GM12891 (cell line): ENCODE results near the gene MIPOL1.

Experiments
- DNase-seq: peaks from one replicate; pipeline ENCODE4 v3.0.0; 2011; ENCODE audit warnings: low spot score; ENCODE audit not compliant: insufficient read length
- FAIRE-seq: peaks from 2 replicates; lab custom pipeline; 2011; peaks lifted over from hg19 to GRCh38; lab: Jason Lieb, UNC
- PAX5 ChIP-seq: IDR thresholded peaks from 2 replicates; pipeline ENCODE4 v1.6.1; 2011; ENCODE audit warnings: low read length, moderate library complexity, mild to moderate bottlenecking; ENCODE audit not compliant: insufficient read depth, severe bottlenecking
- POLR2A ChIP-seq: IDR thresholded peaks from 2 replicates; pipeline ENCODE4 v1.6.1; 2011; ENCODE audit warnings: low read depth, low read length, control low read depth
- POLR2AphosphoS5 ChIP-seq: IDR thresholded peaks from 2 replicates; pipeline ENCODE4 v1.6.1; 2011; ENCODE audit warnings: low read depth, low read length, control low read depth
- POU2F2 ChIP-seq: IDR thresholded peaks from 2 replicates; pipeline ENCODE4 v1.6.1; 2011; ENCODE audit warnings: low read depth, mild to moderate bottlenecking, control low read depth, low read length, moderate library complexity
- SPI1 ChIP-seq: IDR thresholded peaks from 2 replicates; pipeline ENCODE4 v1.6.1; 2011; ENCODE audit warnings: low read depth, low read length, control low read depth
- TAF1 ChIP-seq: IDR thresholded peaks from 2 replicates; pipeline ENCODE4 v1.6.1; 2011; ENCODE audit warnings: low read depth, low read length, control low read depth

Gene MIPOL1

DNA sequence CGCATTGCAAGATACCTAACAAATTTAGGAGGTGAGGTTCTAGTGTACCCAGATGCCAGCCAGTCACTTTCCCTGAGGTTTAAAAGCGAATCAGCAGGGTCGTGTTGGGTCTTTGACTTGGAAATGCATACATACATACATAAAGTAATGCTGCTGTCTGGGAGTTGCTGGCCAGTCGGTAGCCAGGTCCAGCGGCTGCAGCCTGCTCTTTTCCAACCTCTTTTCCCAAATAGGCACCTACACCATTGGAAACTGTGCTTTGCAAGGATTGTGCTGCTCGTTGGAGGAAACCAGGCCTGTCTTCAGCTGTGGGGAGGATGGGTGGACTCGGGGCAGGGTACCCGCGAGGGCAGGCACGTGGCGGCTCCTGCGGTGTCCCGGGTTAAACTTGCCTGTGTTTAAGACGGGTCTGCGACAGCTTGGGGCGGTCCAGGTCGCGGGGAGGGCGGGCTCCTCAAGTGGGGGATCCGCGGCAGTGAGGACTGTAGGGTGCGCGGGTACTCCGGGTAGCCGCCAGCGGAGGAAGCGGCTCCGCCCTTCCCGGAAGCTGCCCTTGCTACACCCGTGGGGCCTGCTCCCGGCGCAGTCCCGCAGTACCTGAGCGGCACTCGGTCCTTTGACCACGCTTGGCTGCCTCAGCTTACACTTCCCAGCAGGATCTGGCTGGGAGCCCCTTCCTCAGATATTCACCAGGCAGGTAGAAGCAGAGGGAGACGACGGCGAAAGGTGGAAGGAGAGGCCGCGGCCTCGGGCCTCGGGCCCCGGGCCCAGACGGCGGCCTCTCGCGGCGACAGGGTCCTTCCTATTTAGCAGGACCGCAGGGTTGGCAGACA lies 400.4 kb downstream of the MIPOL1 start:
- FAIRE-seq, result no peak
- DNase-seq, result no peak
- TF ChIP-seq PAX5, result no peak
- no peak for TF ChIP-seq POLR2A
- TF ChIP-seq POU2F2, result no peak
- TF ChIP-seq TAF1, result no peak
- TF ChIP-seq POLR2AphosphoS5, result no peak
- TF ChIP-seq SPI1, result no peak

DNA sequence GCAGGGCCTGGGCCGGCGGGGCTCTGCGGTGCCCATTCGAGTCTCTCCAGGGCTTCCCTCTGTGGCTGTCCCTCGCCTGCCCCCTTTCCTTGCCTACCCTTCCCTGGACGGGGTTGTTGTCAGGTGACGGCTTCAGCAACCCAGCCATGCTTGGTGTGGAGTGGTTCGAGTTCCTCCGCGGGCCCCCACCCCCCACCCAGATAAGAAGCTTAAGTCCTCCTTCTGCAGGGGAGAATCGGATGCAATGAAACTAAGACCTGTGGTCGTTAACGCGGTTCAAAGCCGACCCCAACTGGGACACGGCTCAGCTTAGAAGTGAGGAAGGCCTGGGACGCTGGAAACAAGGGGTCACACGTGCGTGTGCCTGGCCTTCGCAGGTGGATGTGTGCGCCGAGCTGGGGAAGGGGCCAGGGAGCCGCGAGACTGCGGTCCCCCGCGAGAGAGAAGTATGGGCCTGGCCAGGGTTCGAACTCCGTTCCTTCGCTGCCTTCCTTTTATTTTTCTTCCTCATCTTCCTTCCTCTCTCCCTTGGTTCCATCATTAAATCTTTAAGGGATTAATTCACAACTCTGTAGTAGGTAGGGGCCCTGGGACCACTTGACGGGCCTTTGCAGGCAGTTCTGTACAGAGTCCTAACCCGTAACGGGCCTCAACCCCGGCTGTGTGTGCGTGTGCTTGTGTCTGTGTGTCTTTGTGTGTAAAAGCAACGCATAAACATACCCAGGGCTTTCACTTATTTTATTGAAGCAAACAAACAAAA lies 401.2 kb downstream of the MIPOL1 start:
- TF ChIP-seq TAF1, result no peak
- TF ChIP-seq POLR2A, result no peak
- no peak for TF ChIP-seq POU2F2
- TF ChIP-seq SPI1, result no peak
- no peak for TF ChIP-seq POLR2AphosphoS5
- TF ChIP-seq PAX5, result no peak
- DNase-seq (no peak), FAIRE-seq (no peak)

DNA sequence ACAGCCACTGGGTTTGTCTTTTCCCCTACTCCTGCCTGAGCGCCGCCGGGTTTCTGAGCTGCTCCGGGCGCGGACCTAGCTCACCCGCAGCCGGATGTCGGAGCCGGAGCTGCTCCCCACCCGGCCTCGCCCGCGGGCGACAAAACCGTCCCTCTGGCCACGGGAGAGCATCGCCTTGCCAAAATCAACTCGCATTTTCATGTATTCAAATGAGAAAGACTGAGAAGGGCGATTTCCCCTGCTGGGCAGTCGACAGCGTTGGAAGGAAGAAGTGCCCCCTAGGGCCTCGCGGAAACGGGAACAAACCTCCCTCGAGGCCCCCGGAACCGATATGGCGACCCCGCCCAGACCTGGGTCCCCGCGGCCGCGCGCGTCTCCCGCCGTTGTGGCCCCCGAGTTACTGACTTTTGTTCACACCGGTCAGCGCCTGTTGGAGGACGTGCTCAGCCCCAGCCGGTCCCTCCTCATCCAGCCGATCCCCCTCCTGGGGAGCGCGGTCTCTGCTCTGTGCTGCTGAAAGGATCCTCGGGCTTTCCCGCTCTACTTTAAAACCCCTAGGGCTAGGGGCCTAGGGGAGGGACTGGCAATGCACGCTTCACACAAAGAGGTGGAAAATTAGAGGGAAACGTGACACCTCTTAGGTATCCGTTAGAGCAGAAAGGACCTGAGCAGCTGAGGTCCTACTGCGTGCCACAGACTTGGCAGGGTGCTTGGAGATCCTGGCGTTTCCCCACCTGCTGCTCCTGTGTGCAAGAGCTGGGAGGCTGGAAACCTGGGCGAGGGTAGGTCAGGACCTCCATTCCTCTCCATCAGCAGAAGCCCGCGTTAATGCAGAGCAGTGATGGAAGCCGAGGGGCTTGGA lies 402.0 kb downstream of the MIPOL1 start:
- FAIRE-seq (no peak), DNase-seq (no peak)
- TF ChIP-seq PAX5 (no peak), TAF1 (no peak), POU2F2 (no peak), SPI1 (no peak), POLR2A (no peak), POLR2AphosphoS5 (no peak)

DNA sequence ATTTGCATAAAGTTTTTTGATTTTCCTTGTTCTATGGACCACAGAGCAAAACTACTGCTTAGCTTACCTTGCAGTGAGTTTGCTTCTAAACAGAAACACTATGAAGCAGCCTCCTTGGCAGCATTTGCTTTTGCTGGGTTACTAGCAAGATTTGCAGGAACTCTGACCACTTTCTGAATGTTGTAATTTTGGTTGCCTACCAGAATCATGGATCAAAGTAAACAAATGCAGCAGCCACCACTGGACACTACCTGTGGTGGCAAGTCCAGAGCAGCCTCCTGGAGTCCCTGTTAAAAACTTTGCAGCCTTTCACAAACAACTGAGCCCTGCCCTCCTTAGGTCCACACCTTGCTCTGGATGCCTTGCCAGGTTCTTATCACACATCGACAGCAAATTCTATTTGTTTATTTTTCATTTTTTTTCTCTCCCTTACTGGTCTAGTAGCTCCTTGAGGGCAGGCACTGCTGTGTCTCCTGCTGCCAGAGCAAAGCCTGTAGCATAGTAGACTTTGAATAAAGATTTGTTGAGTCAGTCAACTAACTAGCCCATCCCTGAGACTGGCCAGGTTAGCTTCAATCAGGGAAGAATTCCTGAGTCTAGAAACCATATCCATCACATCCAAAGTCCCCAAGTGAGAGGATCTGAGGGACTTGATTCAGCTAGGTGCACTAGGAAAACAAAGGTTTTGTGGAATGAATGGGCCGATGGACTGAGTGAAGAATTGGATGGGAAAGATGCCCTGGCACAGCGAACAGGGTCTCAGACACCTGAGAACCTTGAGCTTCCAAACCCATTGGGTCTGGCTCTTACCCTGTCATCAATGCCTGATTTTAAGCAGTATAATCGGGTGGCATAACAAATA lies 403.4 kb downstream of the MIPOL1 start:
- DNase-seq, result no peak
- TF ChIP-seq POLR2AphosphoS5, result no peak
- TF ChIP-seq PAX5, result no peak
- TF ChIP-seq TAF1, result no peak
- TF ChIP-seq SPI1, result no peak
- no peak for TF ChIP-seq POU2F2
- TF ChIP-seq POLR2A, result no peak
- no peak for FAIRE-seq

DNA sequence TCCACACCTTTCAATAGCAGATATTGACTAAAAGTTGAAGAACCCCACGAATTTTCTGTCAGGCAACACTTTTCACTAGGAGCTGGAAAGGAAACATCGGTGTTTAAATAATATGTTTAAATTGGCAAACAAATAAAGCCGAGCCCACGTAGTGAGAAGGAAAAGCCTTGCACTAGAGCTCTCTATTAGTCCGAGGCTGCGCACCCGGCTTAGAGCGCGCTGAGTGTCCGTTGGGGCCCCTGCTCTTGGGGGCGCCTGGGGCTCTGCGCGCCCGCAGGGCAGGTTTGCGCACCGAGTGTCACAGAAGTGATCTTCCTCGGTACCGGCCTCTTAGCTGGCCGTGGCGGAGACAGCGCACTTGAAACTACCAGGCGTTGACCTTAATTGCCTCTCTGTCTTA lies 404.1 kb downstream of the MIPOL1 start:
- TF ChIP-seq POLR2AphosphoS5, result no peak
- no peak for TF ChIP-seq POU2F2
- TF ChIP-seq PAX5, result no peak
- no peak for TF ChIP-seq TAF1
- no peak for TF ChIP-seq POLR2A
- no peak for TF ChIP-seq SPI1
- DNase-seq (no peak), FAIRE-seq (no peak)
